Heart left ventricle (tissue), 16 donors: ENCODE data around the gene LCT. TPM values are rescaled to one million over a fixed set of nuclear protein-coding genes. Genes with fewer than 3 reads are reported as not detected.

Experiments used
- ATAC-seq, 4 donors: fragments of 200-7000 bp; cut with Tn5 transposase; one replicate each; pipeline ENCODE4 v1.9.1; 2020 to 2022; ENCODE audit warnings: moderate library complexity in 4 of 4, mild to moderate bottlenecking in 3 of 4, moderate number of reproducible peaks in 1 of 4
- DNase-seq, 5 donors: peaks; one replicate each; pipeline ENCODE4 v3.0.0-alpha.2; 2020
- H3K27ac ChIP-seq, 12 donors: fragments of 200-600 bp; sonication (generic) in 4 of 12; one replicate each; pipeline versions ENCODE4 v1.5.0 to v1.8.0; 2016 to 2022; ENCODE audit warnings: mild to moderate bottlenecking in 2 of 12
- H3K27me3 ChIP-seq, 9 donors: fragments of 200-600 bp; sonication (generic) in 2 of 9; one replicate each; pipeline versions ENCODE4 v1.5.1 to v1.8.0; 2016 to 2022; ENCODE audit warnings: mild to moderate bottlenecking in 3 of 9
- H3K36me3 ChIP-seq, 9 donors: fragments of 200-600 bp; sonication (generic) in 2 of 9; one replicate each; pipeline versions ENCODE4 v1.5.0 to v1.8.0; 2018 to 2022; ENCODE audit warnings: mild to moderate bottlenecking in 2 of 9
- H3K4me1 ChIP-seq, 12 donors: fragments of 200-600 bp; sonication (generic) in 4 of 12; one replicate each; pipeline versions ENCODE4 v1.5.0 to v1.8.0; 2016 to 2022; ENCODE audit warnings: mild to moderate bottlenecking in 3 of 12
- H3K4me3 ChIP-seq, 12 donors: fragments of 200-600 bp; sonication (generic) in 4 of 12; one replicate each; pipeline versions ENCODE4 v1.5.0 to v1.8.0; 2017 to 2022; ENCODE audit warnings: mild to moderate bottlenecking in 9 of 12, moderate library complexity in 4 of 12
- H3K9me3 ChIP-seq, 12 donors: fragments of 200-600 bp; sonication (generic) in 4 of 12; one replicate each; pipeline versions ENCODE4 v1.5.0 to v1.8.0; 2016 to 2022; ENCODE audit warnings: mild to moderate bottlenecking in 1 of 12
- POLR2A ChIP-seq, 2 donors: fragments of 450-650 bp; IDR thresholded peaks; one replicate each; pipeline ENCODE4 v1.6.1; 2017; ENCODE audit warnings: antibody characterized with exemption in 2 of 2, mild to moderate bottlenecking in 2 of 2, moderate library complexity in 2 of 2
- WGBS, 4 donors: extraction: QIAGEN DNeasy Blood & Tissue Kit in 2 of 4; methylation state at CpG; one replicate each; pipeline versions ENCODE4 v1.1.5 to v1.1.7; 2013 to 2018; 5-methylcytosine and 5-hydroxymethylcytosine counted together
- intact Hi-C, 10 donors: fragments of 100-400 bp; cut with DNase I; formaldehyde crosslinking; loops; one replicate each; pipeline versions ENCODE4 v1.11.1 to v1.14.2; 2022
- polyA plus RNA-seq, 2 donors: library from polyadenylated mRNA; stranded (reverse); fragments of 200-250 nt; gene quantifications; one replicate each; pipeline ENCODE4 v1.2.3, GENCODE V29; 2013
- total RNA-seq, 9 donors: library from RNA; depleted of rRNA in 2 of 9; stranded (reverse); fragments of >200 nt in 2 of 9; fragmentation: NEBNext Ultra II Directional in 3 of 9; extraction: Animal tissue kit (Norgen Biotek cat#: 25700) in 3 of 9; gene quantifications; one replicate each; pipeline versions ENCODE4 v1.1.0 to v1.2.4, GENCODE V29; 2016 to 2023
- TF ChIP-seq, protein P1 (sequence below), 12 donors: fragments of 200-600 bp; sonication (generic) in 4 of 12; IDR thresholded peaks; one replicate each; pipeline versions ENCODE4 v1.5.0 to v1.8.0; 2018 to 2022; ENCODE audit warnings: antibody characterized with exemption in 12 of 12, mild to moderate bottlenecking in 5 of 12
- donor health status: ischemic (EF 13 %, LVEDD 7.1; RV severe dilation, severe dysfunction).
- donor health status: healthy with polysubstance abuse.
- donor health status: DM: no; HTN: yes; CAD: no.
- donor health status: DM: no; HTN: no; CAD: no.
- donor health status: ischemic (EF 25% LVEDD 6.9; RV normal size, moderate dysfunction).
- donor health status: ischemic (EF 25% LVEDD 5.7; RV mildly dilated, moderate dysfunction).
- donor health status: healthy.
- donor health status: DM: yes; HTN: yes; CAD: no.
- donor health status: ischemic (EF 35%, LVEDD 5.7; RV mildly dilated, moderate dysfunction).
- donor health status: nonischemic (EF 11% LVEDD 7.7; RV severe dilation, severe dysfunction).
- donor health status: DM: yes; HTN: yes; CAD: no.
- donor health status: PGD.
- donor health status: ischemic (EF 29% LVEDD 5.4; RV normal size, mild dysfunction).
- donor health status: nonischemic (EF 23%, LVEDD 6.1; RV moderate dilation, normal function).

Gene LCT
- total and polyA plus RNA-seq, 11 donors, result 0.06 TPM; not detected in 10

DNA sequence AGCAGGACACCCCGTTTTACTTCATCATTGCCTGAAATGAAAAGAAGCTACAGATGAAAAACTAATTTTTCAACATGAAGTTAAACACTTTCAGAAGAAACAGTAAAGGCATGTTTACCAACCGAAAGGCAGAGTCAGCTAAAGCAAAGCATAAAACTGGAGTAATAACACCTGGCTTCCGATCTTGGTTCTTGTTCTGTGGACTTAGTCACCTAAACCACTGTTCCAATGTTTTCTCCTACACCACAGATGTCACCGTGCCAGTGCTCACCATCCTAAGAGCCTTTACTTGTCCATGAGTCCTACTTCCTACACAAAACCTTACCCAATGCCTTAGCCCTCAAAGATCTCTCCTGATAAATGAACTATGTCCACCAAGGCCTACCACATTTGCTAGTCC is 25.7 kb upstream of the LCT start:
- TF ChIP-seq, protein P1, sequence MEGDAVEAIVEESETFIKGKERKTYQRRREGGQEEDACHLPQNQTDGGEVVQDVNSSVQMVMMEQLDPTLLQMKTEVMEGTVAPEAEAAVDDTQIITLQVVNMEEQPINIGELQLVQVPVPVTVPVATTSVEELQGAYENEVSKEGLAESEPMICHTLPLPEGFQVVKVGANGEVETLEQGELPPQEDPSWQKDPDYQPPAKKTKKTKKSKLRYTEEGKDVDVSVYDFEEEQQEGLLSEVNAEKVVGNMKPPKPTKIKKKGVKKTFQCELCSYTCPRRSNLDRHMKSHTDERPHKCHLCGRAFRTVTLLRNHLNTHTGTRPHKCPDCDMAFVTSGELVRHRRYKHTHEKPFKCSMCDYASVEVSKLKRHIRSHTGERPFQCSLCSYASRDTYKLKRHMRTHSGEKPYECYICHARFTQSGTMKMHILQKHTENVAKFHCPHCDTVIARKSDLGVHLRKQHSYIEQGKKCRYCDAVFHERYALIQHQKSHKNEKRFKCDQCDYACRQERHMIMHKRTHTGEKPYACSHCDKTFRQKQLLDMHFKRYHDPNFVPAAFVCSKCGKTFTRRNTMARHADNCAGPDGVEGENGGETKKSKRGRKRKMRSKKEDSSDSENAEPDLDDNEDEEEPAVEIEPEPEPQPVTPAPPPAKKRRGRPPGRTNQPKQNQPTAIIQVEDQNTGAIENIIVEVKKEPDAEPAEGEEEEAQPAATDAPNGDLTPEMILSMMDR (IDR thresholded peaks at IDR 0.05), result no peak
- TF ChIP-seq POLR2A (IDR thresholded peaks at IDR 0.05), result no peak
- Histone ChIP-seq H3K4me3 (no peak overlapping the region), H3K36me3 (peaks cover 3 to 96% (median 79%) of the 10 kb centered on the region in 9 donors), H3K27ac (no peak overlapping the region), H3K9me3 (no peaks in the 10 kb centered on the region), H3K4me1 (no peaks in the 10 kb centered on the region), H3K27me3 (no peaks in the 10 kb centered on the region)
- intact Hi-C loops, result no loop called here
- DNase-seq (no peak), ATAC-seq (no peak)
- 89 to 95% (median 92%) methylated on average over 4 of the region's 4 CpGs for WGBS, 4 donors

DNA sequence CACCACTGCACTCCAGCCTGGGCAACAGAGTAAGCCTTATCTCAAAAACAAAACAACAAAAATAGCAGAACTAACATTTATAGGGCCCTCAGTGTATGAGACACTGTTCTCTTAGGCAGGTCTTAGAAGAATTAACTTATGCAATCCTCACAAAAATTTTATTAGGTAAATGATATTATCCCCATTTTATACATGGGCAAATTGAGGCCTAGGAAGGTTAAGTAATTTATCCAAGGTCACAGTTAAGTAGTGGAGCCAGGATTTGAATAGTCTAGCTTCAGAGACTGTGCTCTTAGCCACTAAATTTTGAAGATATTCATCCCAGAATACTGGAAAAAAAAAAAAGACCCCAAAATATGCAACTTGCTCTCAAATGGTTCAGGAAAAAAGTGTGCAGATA is 16.4 kb upstream of the LCT start:
- Histone ChIP-seq H3K27me3 (no peaks in the 10 kb centered on the region), H3K9me3 (no peaks in the 10 kb centered on the region), H3K4me3 (no peak overlapping the region), H3K27ac (no peak overlapping the region), H3K4me1 (no peaks in the 10 kb centered on the region), H3K36me3 (peaks cover 0 to 91% (median 67%) of the 10 kb centered on the region in 9 donors)
- TF ChIP-seq, protein P1 (IDR thresholded peaks at IDR 0.05), result no peak
- no peak for TF ChIP-seq POLR2A (IDR thresholded peaks at IDR 0.05)
- intact Hi-C loops, result no loop called here
- no peak for ATAC-seq
- DNase-seq, result no peak

DNA sequence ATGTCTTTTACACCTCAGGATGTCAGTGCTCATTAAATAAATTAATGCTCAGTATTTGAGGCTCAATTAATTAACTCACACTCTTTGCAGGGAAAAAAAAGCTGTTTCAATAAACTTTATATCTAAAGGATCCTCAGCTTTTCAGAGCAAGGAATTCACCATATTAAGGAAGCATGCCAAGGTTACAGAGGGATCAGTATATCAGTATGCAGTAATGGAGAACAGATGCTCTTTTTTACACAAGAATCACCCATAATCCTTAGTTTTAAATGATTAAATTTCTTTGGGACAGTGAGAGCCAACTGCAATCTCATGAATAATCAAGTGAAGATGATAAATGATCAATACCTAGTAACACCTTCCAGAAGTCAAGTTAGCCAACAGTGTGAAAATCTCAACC is 14.9 kb upstream of the LCT start:
- Histone ChIP-seq H3K36me3 (peaks cover 0 to 91% (median 65%) of the 10 kb centered on the region in 9 donors), H3K4me1 (no peaks in the 10 kb centered on the region), H3K9me3 (no peaks in the 10 kb centered on the region), H3K27ac (no peak overlapping the region), H3K4me3 (no peak overlapping the region), H3K27me3 (no peaks in the 10 kb centered on the region)
- ATAC-seq, result no peak
- DNase-seq, result no peak
- intact Hi-C loops, result no loop called here
- no peak for TF ChIP-seq POLR2A (IDR thresholded peaks at IDR 0.05)
- TF ChIP-seq, protein P1 (IDR thresholded peaks at IDR 0.05), result no peak

DNA sequence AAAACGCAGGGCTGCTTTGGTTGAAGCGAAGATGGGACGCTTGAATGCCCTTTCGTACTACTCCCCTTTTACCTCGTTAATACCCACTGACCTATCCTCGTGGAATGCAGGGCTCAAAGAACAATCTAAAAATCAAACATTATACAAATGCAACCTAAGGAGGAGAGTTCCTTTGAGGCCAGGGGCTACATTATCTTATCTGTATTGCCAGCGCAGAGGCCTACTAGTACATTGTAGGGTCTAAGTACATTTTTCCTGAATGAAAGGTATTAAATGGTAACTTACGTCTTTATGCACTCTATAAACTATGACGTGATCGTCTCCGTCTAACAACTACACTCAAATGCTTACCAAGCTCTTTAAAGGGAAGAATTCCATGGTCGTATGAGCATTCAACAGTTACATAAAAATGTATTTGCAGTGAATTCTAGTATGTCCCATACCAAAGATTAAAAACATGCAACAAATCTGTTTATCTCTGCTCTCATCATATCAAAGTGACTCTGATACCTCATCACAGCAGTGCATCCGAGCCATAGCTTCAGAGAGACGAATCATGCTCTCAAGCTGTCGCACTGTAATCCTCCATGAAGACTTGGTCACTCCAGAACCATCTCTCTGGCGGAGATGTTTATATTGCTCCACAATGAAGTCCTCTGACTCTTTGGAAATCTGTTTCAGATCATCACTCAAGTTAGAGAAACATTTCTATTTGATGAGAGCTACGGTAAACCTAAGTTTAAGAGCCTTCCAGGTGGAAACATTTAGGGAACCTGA is 14.1 kb upstream of the LCT start:
- ATAC-seq (no peak), DNase-seq (no peak)
- no peaks in the 10 kb centered on the region for H3K4me1 ChIP-seq
- TF ChIP-seq POLR2A (IDR thresholded peaks at IDR 0.05), result no peak
- TF ChIP-seq, protein P1 (IDR thresholded peaks at IDR 0.05), result no peak
- peaks cover 0 to 91% (median 65%) of the 10 kb centered on the region in 9 donors for H3K36me3 ChIP-seq
- no peaks in the 10 kb centered on the region for H3K9me3 ChIP-seq
- 88 to 90% (median 90%) methylated on average over 17 of the region's 17 CpGs for WGBS, 4 donors
- no peak overlapping the region for H3K4me3 ChIP-seq
- no peak overlapping the region for H3K27ac ChIP-seq
- intact Hi-C loops, result no loop called here
- H3K27me3 ChIP-seq, result no peaks in the 10 kb centered on the region
